ENCODE results near the gene TTC24.
"Not testable (repeated sequence)": the region's sequence is repeated elsewhere in the genome, so short reads cannot be mapped to it uniquely, and the experiment has no call there.

The TTC24 gene

DNA sequence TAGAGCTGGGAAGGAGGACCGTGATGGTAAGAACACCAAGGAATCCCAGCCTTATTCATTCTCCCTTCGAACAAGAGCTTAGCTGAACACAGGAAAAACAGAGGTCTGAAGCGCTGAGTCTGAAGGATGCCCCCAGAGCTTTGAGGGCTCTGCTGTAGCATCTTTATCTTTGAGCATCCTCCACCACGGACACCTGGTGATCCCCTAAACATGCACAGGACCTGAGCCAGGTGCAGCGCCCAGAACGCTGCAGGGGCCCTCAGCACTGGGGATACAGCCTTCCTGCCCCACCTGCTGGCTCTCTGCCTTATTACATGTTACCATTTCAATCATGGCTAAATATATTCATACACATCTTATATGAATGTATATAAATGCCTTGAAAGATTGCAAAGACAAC lies 29.5 kb downstream of the TTC24 start:
- ATAC-seq: peak; percentile 88
- no peak for TF ChIP-seq ZFP30 (CRISPR knock-in tag; IDR thresholded peaks at IDR 0.05)
- no peak for TF ChIP-seq RARB (CRISPR knock-in tag; IDR thresholded peaks at IDR 0.05)
- no peak for TF ChIP-seq GLIS3 (CRISPR knock-in tag; IDR thresholded peaks at IDR 0.05)

DNA sequence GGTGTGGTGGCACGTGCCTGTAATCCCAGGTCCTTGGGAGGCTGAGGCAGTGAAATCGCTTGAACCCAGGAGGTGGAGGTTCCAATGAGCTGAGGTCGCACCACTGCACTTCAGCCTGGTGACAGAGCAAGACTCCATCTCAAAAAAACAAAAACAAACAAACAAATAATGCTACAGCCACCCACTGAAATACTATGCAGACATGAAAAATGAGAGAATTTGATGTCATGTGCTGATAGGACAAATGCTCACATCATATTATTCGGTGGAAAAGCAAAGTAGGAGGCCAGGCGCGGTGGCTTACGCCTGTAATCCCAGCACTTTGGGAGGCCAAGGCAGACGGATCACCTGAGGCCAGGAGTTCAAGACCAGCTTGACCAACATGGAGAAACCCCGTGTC lies 30.5 kb downstream of the TTC24 start:
- not testable (repeated sequence) for ATAC-seq

DNA sequence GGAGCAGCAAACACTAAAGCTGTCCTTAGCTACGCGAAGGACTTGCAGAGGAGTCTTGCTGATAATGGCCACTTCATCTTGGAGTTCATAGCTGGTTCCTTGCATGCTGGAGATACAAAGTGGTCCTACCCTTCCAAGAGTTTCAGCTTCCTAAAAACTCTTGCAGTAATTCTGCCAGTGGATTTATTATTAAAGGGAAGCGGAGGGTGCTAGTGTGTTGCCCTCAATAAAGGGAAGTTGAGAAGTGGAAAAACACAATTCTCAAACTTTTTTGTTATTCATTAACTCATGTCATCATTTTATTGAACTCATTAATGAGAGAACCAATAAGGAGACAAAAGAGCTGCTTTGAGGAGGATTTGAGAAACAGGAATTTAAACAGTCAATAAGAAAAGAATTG lies 33.1 kb downstream of the TTC24 start:
- no peak for ATAC-seq
- TF ChIP-seq BACH2 (CRISPR knock-in tag; IDR thresholded peaks at IDR 0.05; ENCODE audit: borderline replicate concordance) (no peak), SNAI2 (CRISPR knock-in tag; IDR thresholded peaks at IDR 0.05) (no peak), ARNTL (CRISPR knock-in tag; IDR thresholded peaks at IDR 0.05; ENCODE audit: borderline replicate concordance, low read depth) (no peak), ZFP30 (CRISPR knock-in tag; IDR thresholded peaks at IDR 0.05) (no peak), ZFP3 (CRISPR knock-in tag; IDR thresholded peaks at IDR 0.05) (no peak), PPARA (CRISPR knock-in tag; IDR thresholded peaks at IDR 0.05; ENCODE audit: borderline replicate concordance) (no peak)
- TF ChIP-seq, protein P1, sequence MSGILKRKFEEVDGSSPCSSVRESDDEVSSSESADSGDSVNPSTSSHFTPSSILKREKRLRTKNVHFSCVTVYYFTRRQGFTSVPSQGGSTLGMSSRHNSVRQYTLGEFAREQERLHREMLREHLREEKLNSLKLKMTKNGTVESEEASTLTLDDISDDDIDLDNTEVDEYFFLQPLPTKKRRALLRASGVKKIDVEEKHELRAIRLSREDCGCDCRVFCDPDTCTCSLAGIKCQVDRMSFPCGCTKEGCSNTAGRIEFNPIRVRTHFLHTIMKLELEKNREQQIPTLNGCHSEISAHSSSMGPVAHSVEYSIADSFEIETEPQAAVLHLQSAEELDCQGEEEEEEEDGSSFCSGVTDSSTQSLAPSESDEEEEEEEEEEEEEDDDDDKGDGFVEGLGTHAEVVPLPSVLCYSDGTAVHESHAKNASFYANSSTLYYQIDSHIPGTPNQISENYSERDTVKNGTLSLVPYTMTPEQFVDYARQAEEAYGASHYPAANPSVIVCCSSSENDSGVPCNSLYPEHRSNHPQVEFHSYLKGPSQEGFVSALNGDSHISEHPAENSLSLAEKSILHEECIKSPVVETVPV (CRISPR knock-in tag; IDR thresholded peaks at IDR 0.05): no peak

DNA sequence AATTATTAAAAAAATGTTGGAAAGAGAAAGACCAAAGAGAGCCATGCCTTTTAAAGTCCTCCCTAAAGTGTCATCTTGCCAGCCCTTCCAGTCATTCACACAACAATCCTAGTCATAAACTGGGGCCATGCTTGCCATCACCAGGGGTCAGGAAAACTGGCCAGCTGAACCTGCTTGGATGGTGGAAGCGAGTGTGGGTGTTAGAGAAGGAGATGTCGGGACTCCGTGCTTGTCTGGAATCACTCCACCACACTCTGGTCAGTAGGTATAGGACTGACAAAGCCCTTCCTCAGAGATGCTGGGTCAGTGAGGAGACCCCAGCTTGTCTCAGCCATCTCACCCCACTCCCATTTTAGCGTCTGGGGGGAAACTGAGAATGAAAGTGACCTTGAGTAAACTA lies 36.4 kb downstream of the TTC24 start:
- TF ChIP-seq OSR1 (CRISPR knock-in tag; IDR thresholded peaks at IDR 0.05) (no peak), ISL1 (CRISPR knock-in tag; IDR thresholded peaks at IDR 0.05) (no peak), PPARA (CRISPR knock-in tag; IDR thresholded peaks at IDR 0.05; ENCODE audit: borderline replicate concordance) (no peak), ZNF565 (CRISPR knock-in tag; conservative IDR thresholded peaks at IDR 0.05; ENCODE audit: low read depth) (no peak), ESRRG (CRISPR knock-in tag; IDR thresholded peaks at IDR 0.05) (no peak), GLIS3 (CRISPR knock-in tag; IDR thresholded peaks at IDR 0.05) (no peak), ZFP30 (CRISPR knock-in tag; IDR thresholded peaks at IDR 0.05) (no peak), ZNF8 (CRISPR knock-in tag; IDR thresholded peaks at IDR 0.05) (no peak)
- TF ChIP-seq, protein P2, sequence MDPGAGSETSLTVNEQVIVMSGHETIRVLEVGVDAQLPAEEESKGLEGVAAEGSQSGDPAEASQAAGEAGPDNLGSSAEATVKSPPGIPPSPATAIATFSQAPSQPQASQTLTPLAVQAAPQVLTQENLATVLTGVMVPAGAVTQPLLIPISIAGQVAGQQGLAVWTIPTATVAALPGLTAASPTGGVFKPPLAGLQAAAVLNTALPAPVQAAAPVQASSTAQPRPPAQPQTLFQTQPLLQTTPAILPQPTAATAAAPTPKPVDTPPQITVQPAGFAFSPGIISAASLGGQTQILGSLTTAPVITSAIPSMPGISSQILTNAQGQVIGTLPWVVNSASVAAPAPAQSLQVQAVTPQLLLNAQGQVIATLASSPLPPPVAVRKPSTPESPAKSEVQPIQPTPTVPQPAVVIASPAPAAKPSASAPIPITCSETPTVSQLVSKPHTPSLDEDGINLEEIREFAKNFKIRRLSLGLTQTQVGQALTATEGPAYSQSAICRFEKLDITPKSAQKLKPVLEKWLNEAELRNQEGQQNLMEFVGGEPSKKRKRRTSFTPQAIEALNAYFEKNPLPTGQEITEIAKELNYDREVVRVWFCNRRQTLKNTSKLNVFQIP (CRISPR knock-in tag; IDR thresholded peaks at IDR 0.05; ENCODE audit: borderline replicate concordance, low read depth): no peak
- ATAC-seq: peak; percentile 68

DNA sequence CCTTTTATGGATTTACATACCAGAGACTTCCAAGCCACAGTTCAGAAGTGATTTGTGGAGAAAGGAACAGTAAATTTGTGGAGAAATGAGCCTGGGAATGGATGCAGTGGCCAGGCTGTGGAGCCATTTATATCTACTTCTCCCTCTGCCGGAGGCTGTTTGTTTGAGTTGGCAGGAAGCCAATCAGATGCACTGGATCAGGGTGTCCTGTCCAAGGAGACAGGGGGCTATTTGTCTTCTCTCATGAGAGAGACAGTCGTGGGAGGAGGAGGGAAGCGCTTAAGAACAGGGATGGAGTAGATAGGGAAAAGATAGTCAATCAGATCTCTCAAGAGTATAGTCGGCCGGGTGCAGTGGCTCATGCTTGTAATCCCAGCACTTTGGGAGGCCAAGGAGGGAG lies 36.9 kb downstream of the TTC24 start:
- TF ChIP-seq, protein P3, sequence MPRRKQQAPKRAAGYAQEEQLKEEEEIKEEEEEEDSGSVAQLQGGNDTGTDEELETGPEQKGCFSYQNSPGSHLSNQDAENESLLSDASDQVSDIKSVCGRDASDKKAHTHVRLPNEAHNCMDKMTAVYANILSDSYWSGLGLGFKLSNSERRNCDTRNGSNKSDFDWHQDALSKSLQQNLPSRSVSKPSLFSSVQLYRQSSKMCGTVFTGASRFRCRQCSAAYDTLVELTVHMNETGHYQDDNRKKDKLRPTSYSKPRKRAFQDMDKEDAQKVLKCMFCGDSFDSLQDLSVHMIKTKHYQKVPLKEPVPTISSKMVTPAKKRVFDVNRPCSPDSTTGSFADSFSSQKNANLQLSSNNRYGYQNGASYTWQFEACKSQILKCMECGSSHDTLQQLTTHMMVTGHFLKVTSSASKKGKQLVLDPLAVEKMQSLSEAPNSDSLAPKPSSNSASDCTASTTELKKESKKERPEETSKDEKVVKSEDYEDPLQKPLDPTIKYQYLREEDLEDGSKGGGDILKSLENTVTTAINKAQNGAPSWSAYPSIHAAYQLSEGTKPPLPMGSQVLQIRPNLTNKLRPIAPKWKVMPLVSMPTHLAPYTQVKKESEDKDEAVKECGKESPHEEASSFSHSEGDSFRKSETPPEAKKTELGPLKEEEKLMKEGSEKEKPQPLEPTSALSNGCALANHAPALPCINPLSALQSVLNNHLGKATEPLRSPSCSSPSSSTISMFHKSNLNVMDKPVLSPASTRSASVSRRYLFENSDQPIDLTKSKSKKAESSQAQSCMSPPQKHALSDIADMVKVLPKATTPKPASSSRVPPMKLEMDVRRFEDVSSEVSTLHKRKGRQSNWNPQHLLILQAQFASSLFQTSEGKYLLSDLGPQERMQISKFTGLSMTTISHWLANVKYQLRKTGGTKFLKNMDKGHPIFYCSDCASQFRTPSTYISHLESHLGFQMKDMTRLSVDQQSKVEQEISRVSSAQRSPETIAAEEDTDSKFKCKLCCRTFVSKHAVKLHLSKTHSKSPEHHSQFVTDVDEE (CRISPR knock-in tag; IDR thresholded peaks at IDR 0.05): peak; percentile 93
- TF ChIP-seq RARB (CRISPR knock-in tag; IDR thresholded peaks at IDR 0.05): 0 out of 2 replicates have a peak, but pooled peaks have one; percentile 32
- TF ChIP-seq SNAI2 (CRISPR knock-in tag; IDR thresholded peaks at IDR 0.05): no peak
- peak; percentile 86 for ATAC-seq

DNA sequence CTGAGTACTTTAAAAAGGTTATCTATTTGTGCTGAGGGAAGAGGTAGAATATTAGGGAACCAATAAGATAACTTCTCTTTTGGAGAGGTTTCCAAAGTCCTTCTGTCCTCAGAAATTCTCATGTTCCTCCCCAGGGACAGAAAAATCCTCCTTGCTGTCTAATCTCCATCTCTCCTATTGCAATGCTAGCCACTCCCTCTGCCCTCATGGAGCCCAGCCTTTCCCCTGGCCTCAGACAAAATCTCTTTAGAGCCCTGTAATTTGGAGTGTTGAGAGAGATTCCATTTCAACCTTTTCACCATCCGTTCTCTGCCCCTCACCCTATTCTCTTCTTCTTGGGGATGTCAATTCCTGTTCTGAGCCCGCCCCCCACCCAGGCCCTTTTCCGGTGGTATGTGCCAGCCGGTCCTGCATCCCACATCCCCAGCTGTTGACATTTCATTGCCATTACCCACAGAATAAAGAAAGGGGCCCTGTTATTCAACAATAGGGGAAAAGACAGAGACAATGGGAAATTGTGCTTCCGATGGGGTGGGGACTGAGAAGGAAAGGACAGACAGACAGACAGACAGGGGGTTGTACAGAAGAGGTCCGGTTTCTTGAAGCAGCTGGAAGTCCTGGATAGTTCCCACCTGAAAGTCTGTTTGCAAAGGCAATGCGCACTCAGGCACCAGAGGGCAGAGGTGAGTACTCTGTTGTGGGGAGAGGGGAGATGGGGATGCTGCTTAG lies 39.5 kb downstream of the TTC24 start, which contains the start of gene HAPLN2:
HAPLN2 (plus strand) TSS at position 563 of the 729 bp plus-strand sequence. CDS start 4,076 bp downstream, outside the sequence.
- peak; percentile 18; the same call in 2 of the 3 replicates for ATAC-seq
- TF ChIP-seq PPARA (CRISPR knock-in tag; IDR thresholded peaks at IDR 0.05; ENCODE audit: borderline replicate concordance) (no peak), GLIS3 (CRISPR knock-in tag; IDR thresholded peaks at IDR 0.05) (no peak), ZFP3 (CRISPR knock-in tag; IDR thresholded peaks at IDR 0.05) (no peak), ZNF70 (CRISPR knock-in tag; IDR thresholded peaks at IDR 0.05) (no peak), ZC3H10 (CRISPR knock-in tag; IDR thresholded peaks at IDR 0.05) (no peak), ZNF565 (CRISPR knock-in tag; conservative IDR thresholded peaks at IDR 0.05; ENCODE audit: low read depth) (no peak), SNAI2 (CRISPR knock-in tag; IDR thresholded peaks at IDR 0.05) (no peak), TCF4 (CRISPR knock-in tag; IDR thresholded peaks at IDR 0.05; ENCODE audit: borderline replicate concordance) (no peak)
- TF ChIP-seq, protein P1 (CRISPR knock-in tag; IDR thresholded peaks at IDR 0.05): no peak
- TF ChIP-seq, protein P3 (CRISPR knock-in tag; IDR thresholded peaks at IDR 0.05): no peak
- TF ChIP-seq, protein P4, sequence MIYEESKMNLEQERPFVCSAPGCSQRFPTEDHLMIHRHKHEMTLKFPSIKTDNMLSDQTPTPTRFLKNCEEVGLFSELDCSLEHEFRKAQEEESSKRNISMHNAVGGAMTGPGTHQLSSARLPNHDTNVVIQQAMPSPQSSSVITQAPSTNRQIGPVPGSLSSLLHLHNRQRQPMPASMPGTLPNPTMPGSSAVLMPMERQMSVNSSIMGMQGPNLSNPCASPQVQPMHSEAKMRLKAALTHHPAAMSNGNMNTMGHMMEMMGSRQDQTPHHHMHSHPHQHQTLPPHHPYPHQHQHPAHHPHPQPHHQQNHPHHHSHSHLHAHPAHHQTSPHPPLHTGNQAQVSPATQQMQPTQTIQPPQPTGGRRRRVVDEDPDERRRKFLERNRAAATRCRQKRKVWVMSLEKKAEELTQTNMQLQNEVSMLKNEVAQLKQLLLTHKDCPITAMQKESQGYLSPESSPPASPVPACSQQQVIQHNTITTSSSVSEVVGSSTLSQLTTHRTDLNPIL (CRISPR knock-in tag; IDR thresholded peaks at IDR 0.05; ENCODE audit: low read depth): no peak

All from SK-N-SH treated with all-trans-retinoic acid at 6 μM for 48 hours (cell line).